Hematopoietic multipotent progenitor cell treated with erythropoietin and hydrocortisone succinate and interleukin-3 and kit ligand, for 17 days (in vitro differentiated cells): ENCODE data around the gene AKAP13.
"Not testable (repeated sequence)": the region's sequence is repeated elsewhere in the genome, so short reads cannot be mapped to it uniquely, and the experiment has no call there.

Experiments used
- DNase-seq: peaks from one replicate; pipeline ENCODE4 v3.0.0-alpha.2; 2015; ENCODE audit warnings: low spot score

Gene AKAP13

DNA sequence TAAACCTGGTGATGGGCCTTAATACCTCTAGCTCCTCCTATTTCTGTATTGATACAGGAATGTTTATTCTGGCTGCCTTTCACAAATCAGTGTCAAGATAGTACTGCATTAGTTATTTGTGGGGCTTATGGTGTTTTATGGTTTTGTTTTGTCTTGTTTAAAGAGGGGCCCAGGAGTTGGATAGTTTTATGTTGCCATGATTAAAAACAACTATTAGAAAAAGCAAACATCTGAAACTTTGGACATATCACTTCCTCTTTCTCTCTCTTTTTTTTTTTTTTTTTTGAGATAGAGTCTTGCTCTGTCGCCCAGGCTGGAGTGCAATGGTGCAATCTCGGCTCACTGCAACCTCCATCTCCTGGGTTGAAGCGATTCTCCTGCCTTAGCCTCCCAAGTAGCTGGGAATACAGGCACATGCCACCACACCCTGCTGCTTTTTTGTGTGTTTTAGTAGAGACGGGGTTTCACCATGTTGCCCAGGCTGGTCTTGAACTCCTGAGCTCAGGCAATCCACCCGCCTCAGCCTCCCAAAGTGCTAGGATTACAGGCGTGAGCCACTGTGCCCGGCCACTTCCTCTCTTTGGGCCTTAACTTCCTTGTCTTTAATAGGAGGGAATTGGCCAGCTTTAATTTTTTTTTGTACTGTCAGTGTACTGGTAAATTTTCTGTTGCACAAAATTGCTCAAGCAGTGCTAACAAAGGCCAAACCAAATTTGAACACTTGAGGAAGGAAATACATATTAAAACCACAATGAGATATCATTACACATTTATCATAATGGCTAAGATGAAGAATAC is 155.3 kb downstream of the AKAP13 start:
- not testable (repeated sequence) for DNase-seq

DNA sequence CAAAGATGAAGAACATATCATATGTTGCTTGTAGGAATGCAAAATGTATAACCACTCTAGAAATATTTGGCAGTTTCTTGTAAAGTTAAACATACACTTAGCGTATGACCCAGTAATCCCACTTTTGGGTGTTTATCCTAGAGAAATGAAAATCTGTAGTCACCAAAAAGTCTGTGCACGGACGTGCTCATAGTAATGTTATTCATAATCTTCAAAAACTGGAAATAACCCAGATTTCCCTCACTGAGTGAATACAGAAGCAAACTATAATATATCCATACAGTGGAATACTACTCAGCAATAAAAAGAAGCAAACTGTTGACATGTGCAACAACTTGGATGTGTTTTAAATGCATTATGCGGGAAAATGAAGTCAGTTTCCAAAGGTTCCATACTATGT is 155.9 kb downstream of the AKAP13 start:
- DNase-seq, result no peak

DNA sequence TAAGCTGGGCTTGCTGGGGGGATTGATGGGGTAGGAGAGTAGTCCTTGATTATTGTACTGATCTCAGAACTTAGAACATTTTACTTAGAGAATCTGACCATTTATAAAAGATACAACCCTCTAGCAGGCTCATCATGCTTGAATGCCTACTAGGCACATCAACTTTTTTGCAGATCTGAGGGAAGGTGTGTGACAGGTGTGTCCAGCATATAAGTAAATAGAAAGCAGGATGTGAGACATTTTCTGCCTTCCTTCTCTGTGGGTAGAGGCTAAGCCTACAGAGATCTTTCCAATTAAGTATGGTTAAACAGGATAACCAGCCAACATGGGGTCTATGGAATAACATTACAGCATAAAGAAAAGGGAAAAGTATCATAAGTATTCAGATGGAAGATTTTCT is 159.1 kb downstream of the AKAP13 start:
- no peak for DNase-seq

DNA sequence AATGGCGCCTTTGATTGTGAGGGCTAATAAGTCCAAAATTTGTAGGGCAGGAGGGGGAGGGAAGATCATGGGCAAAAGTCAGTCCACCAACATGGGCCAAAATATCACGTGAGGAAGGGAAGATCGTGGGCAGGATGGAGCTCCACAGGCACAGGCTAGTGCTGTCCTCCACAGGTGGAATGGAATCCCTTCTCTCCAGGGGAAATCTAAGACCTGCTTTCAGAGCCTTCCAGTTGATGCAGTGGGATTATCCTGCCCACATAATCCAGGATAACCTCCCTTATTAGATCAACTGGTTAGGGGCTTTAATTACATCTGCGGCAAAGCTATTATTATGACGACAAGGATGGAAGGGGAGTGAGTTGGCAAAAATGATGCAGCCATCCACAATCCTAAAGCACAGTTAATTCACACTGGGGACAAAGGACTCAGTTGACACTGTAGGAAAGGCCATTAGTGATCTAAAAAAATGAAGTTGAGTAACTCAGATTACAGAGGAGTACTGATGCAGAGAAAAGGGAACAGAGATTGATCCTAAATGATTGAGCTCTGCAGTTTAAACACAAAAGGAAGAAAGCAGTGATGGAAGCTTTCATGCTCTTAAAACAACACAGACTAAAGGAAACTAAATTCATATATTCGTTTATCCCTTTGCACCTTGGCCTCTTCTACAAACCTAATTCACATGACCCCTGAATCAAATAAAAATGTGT is 159.8 kb downstream of the AKAP13 start:
- DNase-seq, result no peak

DNA sequence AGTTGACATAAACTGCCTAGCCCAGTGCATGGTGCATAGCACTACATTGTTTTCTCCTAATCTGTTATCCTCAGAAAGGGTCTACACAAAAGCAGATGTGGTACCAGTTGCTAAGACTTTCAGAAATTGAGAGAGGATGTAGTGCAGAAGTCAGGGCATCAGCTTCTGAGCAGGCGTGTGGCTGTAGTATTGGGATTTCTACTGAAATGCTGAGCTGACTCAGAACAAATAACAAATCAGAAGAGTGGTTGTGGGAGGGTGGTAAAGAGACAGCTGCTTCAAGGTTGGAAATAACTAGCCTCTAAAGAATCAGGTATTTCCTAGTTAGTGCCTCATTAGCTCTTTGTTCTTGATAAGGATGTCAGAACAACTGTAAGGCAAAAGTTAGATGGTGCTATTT is 161.3 kb downstream of the AKAP13 start:
- DNase-seq, result no peak

GRCh38 chr15:85542488-85542887 is 162.1 kb downstream of the AKAP13 start:
- no peak for DNase-seq

DNA sequence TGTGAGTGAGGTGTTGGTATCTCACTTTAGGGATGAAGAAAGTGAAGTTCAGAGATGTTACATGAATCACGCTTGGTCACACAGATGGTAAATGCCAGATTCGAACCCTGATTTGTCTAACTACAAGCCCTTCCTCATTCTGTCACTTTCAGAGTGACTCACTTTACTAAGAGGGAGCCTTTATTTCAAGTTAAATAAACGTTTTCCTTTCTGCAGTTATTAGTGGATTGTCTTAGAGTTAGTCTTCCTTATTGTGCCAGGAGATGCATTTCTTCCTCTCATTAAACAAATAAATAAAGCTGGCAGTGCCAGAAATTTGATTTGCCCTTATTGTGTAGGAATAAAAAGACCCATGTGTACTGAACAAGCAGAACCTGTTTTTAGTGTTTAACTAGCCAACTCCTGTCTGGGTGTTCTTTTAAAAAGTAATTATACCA is 162.5 kb downstream of the AKAP13 start:
- DNase-seq, result no peak

DNA sequence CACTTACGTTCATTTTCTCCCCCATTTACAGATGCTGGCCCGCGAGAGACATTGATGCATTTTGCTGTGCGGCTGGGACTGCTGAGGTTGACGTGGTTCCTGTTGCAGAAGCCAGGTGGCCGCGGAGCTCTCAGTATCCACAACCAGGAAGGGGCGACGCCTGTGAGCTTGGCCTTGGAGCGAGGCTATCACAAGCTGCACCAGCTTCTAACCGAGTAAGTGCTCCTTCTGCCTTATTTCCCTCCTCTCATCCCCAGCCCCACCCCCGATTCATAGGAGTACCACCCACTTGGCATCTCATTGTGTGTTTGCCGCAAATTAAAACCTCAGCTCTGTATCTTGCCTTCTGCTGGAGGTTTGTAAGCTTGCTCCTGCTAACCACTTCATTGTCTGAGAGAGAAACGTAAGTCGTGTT is 163.3 kb downstream of the AKAP13 start:
- no peak for DNase-seq

DNA sequence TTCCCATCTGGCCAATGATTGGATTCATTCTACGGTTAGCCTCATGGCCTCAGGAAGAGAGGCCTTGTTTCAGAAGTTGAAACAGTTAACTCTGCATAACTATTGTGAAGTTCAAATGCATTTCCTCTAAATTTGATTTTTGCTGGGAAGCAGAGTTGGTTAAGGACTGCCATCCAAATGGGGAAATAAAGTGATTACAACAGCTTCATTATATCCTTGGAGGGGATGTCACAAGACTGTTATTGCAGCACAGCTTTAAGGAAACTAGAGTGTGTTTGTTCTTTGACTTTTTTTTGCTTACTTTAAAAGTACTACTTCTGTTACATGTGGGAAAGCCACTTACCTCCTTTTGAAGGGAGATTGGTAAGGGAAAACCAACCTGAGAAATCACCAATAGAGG is 164.8 kb downstream of the AKAP13 start:
- DNase-seq, result no peak

GRCh38 chr15:85545752-85546151 is 165.3 kb downstream of the AKAP13 start:
- DNase-seq, result no peak

GRCh38 chr15:85547386-85547785 is 167.0 kb downstream of the AKAP13 start:
- no peak for DNase-seq

GRCh38 chr15:85550283-85550682 is 169.9 kb downstream of the AKAP13 start:
- no peak for DNase-seq

GRCh38 chr15:85551221-85551832 is 170.9 kb downstream of the AKAP13 start:
- DNase-seq, result no peak

DNA sequence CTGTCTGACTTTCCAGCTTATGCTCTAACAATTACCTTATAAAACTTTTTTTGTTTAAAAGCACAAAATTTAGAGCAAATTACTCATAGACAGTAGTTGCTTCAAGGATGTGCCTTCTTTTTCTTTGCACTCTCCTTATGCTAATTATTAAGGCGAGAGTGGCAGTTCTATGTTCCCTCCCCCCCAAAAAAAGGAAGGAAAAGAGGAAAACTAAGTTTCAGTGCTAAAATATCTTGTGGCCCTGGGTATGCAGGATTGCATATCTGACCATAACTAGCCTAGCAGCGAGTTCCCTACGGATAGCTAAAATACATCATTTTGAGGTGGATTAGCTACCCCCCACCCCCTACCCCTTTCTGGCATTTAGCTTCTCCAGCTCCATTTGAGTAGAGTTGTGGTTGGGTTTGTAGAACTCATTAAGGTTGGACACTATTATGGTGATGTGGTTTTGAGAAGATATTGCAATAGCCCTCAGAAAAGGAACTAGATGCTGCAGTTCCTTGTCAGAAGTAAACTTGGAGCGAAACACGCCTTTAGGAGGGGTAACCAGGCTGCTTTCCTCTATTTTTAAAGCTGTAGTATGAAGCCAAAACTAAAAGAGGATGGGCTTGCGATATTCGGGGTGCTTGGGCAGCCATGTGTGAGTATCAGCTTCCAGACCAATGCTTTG is 174.6 kb downstream of the AKAP13 start:
- DNase-seq, result no peak

DNA sequence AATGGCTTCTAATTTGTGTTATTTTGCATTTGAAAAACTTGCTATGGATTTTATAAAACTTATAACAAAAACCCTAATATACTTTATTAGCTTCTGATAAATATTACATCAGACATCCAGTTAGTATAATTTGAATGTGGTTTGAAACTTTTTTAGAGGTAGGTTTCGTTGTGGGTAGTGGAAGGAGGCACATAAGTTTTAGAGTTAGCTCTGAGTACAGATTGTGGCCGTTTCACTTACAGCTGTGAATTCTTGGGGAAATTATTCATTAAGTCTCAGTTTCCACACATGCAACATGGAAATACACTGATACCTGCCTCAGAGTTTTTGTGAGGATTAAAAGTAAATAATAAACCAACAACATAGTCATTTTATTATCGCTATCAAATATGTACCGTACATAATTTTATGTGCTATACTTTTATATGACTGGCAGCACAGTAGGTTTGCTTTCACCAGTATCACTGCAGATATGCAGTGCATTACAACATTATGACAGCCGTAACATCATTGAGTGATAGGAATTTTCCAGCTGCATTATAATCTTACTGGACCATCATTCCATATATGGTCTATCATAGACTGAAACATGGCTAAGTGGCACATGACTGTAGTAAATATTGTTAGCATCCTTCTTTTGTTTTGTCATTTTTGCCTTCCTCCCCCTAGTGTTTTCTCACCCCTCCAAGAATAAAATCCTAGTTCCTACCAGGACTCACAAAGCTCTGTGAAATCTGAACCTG is 175.6 kb downstream of the AKAP13 start:
- no peak for DNase-seq

DNA sequence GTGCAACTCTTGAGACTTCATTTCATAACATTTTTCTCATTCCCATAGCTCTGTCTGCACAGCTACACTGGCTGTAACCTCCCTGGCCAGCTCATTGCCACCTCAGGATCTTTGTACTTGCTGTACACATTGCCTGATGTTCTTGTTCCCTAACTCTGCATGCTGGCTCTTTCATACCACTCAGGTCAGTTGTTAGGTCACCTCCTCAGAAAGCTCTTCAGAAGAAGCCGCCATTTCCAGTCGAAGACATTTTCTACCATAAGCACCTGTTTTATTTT is 176.2 kb downstream of the AKAP13 start:
- DNase-seq, result no peak

- no peak for DNase-seq
Measured at GRCh38 chr15:85557385-85557784, 177.0 kb downstream of the AKAP13 start.

DNA sequence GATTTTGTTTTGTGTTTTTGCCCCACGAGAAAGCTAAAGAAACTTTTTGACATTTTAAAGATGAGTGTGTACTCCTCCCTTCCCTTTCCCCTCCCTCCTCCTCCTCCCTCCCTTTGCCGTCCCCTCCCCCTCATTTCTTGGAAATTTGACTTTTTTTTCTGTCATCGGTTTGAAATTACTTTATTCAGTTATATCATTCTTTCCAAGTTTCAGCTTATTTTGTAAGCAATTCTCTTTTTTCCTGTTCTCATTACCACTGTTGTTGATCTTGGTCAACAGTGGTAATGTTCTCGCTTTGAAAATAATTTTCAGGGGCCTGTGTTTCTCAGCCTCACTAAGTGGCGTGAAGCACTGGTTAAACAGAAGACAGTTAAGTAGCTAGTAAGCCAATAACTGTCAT is 178.4 kb downstream of the AKAP13 start:
- no peak for DNase-seq

DNA sequence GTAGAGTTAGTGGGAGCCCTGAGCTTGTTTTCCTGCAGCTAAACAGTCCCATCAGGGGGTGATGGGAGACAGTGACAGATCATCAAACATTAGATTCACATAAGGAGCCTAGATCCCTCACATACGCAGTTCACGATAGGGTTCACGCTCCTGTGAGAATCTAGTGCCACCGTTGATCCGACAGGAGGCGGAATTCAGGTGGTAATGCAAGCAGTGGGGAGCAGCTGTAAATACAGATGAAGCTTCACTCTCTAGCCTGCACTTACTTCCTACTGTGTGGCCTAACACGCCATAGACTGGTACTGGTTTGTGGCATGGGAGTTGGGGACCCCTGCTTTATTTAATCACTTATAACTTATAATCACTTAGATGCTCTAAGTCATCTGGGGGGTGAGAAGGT is 179.1 kb downstream of the AKAP13 start:
- no peak for DNase-seq

DNA sequence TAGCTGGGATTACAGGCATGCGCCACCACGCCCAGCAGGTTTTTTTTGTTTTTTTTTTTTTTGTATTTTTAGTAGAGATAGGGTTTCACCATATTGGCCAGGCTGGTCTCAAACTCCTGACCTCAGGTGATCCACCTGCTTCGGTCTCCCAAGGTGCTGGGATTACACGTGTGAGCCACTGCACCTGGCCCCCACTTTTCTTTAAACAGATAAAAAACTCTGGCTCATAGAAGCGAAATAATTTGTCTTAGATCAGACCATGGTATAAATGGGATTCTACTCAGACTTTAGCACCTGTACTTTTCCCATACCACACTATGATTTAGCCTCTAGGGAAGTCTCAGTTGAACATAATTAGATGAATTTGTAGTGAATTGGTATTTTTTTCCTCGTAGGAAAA is 182.4 kb downstream of the AKAP13 start:
- no peak for DNase-seq

DNA sequence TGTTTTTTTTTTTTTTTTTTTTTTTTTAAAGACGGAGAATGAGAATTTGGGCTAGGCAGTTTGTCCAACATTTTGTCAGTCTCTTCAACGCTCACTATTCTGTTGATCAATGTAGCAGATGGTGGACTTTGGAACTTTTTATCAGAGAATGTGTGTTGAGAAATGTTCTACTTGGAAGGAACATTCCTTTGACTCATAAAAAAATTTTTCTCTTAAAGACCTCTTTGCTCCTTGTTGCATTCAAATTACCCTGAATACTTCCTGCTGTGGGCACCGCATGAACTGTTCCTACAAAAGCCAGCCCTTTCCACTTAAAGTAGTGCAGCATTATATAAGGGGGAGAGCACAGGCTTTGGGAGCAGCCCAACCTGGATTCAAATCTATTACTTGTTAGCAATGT is 182.9 kb downstream of the AKAP13 start:
- no peak for DNase-seq

GRCh38 chr15:85563731-85564130 is 183.3 kb downstream of the AKAP13 start:
- no peak for DNase-seq
